AG04450 (cell line): ENCODE results near the gene PARS2. TPM values are rescaled to one million over a fixed set of nuclear protein-coding genes. Genes with fewer than 3 reads are reported as not detected.

Experiments used
- CTCF ChIA-PET: fragments of 300-600, 350-600 bp; formaldehyde crosslinking; extraction: SDS; loops from one replicate; lab custom pipeline; 2022; ENCODE audit warnings: antibody characterized with exemption, inconsistent platforms; lab: Charles Lee
- POLR2A ChIA-PET: fragments of 350-600 bp; formaldehyde crosslinking; extraction: SDS; loops from one replicate; lab custom pipeline; 2021; ENCODE audit warnings: antibody characterized with exemption, inconsistent platforms; lab: Yijun Ruan, JAX
- DNase-seq: peaks from one replicate; pipeline ENCODE4 v3.0.0-alpha.2; 2011; ENCODE audit warnings: low read depth, low spot score
- H3K27ac ChIP-seq: one replicate; pipeline ENCODE4 v1.5.1; 2012; ENCODE audit warnings: low read depth, low read length, control low read depth
- H3K27me3 ChIP-seq: one replicate; pipeline ENCODE4 v1.6.0; 2012; ENCODE audit warnings: low read length; ENCODE audit not compliant: control insufficient read depth, insufficient read depth
- H3K4me3 ChIP-seq: 2 replicates; pipeline ENCODE4 v1.5.1; 2011; ENCODE audit warnings: mild to moderate bottlenecking, low read depth, low read length, control low read depth
- H3K9me3 ChIP-seq: 2 replicates; pipeline ENCODE4 v1.5.1; 2012; ENCODE audit warnings: low read length; ENCODE audit not compliant: control insufficient read depth, insufficient read depth
- polyA plus RNA-seq: library from polyadenylated mRNA; depleted of rRNA; stranded (reverse); fragments of >200 nt; gene quantifications from 2 replicates; pipeline ENCODE4 v1.2.3, GENCODE V29; 2011
- TF ChIP-seq, protein P1 (sequence below): IDR thresholded peaks from 2 replicates; pipeline ENCODE4 v1.5.1; 2011; ENCODE audit warnings: low read depth, low read length, control low read depth, inconsistent platforms

The PARS2 gene
- polyA plus RNA-seq, 1 experiment: 4.2 TPM

DNA sequence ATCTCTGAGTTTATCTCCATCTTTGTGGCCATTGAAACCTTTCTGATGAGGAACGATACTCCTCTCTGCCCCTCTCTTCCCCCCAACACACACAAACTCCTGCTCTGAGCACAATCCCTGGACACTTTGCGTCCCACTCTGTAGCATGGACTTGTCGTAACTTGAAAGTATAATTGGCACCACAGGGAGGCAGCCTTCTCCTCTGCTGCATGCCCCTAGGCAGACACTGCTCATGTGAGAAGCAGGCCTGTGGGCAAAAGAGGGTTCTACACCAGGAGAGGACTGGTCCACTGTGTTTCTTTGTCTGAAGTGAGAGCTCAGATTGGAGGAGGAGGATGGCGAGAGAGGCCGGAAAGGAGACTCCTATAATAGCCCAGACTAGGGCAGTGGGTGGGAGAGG, 3.8 kb upstream of the PARS2 start:
- Histone ChIP-seq H3K4me3 (no peak overlapping the region), H3K9me3 (no peaks in the 10 kb centered on the region; the same call in 1 of the 2 replicates), H3K27ac (no peak overlapping the region), H3K27me3 (peaks cover 14% of the 10 kb centered on the region)
- TF ChIP-seq, protein P1, sequence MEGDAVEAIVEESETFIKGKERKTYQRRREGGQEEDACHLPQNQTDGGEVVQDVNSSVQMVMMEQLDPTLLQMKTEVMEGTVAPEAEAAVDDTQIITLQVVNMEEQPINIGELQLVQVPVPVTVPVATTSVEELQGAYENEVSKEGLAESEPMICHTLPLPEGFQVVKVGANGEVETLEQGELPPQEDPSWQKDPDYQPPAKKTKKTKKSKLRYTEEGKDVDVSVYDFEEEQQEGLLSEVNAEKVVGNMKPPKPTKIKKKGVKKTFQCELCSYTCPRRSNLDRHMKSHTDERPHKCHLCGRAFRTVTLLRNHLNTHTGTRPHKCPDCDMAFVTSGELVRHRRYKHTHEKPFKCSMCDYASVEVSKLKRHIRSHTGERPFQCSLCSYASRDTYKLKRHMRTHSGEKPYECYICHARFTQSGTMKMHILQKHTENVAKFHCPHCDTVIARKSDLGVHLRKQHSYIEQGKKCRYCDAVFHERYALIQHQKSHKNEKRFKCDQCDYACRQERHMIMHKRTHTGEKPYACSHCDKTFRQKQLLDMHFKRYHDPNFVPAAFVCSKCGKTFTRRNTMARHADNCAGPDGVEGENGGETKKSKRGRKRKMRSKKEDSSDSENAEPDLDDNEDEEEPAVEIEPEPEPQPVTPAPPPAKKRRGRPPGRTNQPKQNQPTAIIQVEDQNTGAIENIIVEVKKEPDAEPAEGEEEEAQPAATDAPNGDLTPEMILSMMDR: peak; percentile 22; the same call in 1 of the 2 replicates
- ChIA-PET CTCF (no interaction called here), POLR2A (no interaction called here)
- no peak for DNase-seq

DNA sequence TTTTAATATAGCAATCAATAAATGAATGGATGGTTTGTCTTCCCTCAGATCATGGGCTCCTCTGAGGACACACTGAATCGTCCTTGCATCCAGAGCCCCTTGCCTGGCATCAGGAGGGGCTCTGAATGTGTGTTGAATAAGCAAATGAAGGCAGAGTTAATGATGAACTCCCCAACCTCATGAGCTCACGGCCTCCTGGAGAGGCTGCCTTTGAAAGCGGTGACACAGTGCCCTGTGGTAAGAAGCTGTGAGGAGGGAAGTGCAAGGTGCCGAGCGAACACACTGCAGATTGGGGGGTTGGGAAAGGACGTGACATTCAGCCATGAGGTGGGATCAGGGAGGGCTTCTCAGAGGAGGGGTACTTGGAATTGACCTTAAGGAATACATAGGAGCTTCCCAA, 3.2 kb upstream of the PARS2 start:
- POLR2A ChIA-PET: no interaction called here
- Histone ChIP-seq H3K4me3 (no peak overlapping the region), H3K27ac (no peak overlapping the region), H3K9me3 (no peaks in the 10 kb centered on the region; the same call in 1 of the 2 replicates), H3K27me3 (peaks cover 14% of the 10 kb centered on the region)
- DNase-seq: no peak
- TF ChIP-seq, protein P1: no peak
- CTCF ChIA-PET: interaction anchor here (0.6 kb wide), 1 partner anchor 42 kb away, joined by 3 read pairs; no protein-coding TSS in a partner anchor

DNA sequence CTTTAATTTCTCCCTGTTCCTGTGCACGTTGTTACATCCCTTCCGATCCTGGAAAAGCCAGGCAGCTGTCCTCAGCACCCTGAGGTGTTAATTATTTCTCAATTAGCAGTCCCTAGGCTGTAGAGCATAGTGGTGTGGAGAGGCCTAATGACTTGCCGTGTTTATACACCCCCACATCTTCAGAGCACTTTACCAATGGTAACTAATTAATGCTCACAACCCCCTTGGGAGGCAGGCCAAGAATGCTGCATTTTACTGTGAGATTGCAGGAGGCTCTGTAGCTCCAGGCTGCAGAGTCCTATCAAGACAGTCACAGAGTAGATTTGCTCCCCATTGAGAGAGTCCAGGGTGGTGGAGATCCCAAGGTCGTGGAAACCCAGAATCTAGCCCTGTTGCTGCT, 2.4 kb upstream of the PARS2 start:
- CTCF ChIA-PET: no interaction called here
- Histone ChIP-seq H3K27me3 (peaks cover 14% of the 10 kb centered on the region), H3K27ac (no peak overlapping the region), H3K4me3 (no peak overlapping the region), H3K9me3 (no peaks in the 10 kb centered on the region; the same call in 1 of the 2 replicates)
- TF ChIP-seq, protein P1: no peak
- no peak for DNase-seq
- POLR2A ChIA-PET: no interaction called here

DNA sequence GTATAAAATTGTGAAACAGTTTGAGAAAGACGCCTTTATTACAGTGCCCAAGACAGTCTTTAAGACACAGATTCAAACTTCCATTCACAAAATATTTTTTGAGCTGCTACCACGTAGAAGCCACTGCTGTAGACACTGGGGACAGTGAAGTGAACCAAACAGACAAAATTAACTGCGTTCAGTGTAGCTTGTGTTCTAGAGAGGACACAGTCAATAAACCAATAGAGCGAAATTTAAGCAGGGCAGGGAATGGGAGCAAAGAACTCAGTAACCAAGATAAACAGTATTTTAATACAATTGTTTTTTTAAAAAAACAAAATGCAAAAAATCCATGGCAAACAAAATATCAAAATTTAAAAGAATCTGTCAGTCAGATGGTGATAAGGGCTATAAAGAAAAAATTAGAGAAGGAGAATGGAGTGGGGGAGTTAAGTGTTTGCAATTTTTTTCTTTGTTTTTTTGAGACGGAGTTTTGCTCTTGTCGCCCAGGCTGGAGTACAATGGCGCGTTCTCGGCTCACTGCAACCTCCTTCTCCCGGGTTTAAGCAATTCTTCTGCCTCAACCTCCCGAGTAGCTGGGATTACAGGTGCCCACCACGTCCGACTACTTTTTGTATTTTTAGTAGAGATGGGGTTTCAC, 719 bp upstream of the PARS2 start:
- TF ChIP-seq, protein P1: no peak
- H3K4me3 ChIP-seq: peak overlapping the region; percentile 61
- no peak overlapping the region for H3K27ac ChIP-seq
- DNase-seq: no peak
- ChIA-PET CTCF (no interaction called here), POLR2A (interaction anchor here (1.0 kb wide), 1 partner anchor 49 kb away, joined by 3 read pairs; the partner anchor contains the start of gene TTC4)
- no peaks in the 10 kb centered on the region for H3K9me3 ChIP-seq
- H3K27me3 ChIP-seq: peaks cover 5% of the 10 kb centered on the region

DNA sequence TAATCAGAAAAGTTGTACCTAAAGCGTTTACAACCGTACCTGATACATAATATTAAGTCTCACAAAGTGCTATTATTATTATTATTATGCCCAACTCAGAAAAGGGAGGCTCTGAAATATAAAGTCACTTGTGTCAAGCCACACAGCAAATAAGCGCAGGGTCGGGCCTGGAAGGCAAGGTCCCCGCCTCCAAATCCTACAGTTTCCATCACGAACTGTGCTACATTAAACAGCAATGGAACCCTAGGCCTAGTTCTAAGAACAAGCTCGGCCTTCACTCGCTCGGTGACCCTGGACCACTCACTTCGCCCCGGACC, 549 bp downstream of the PARS2 start:
- DNase-seq: no peak
- peak overlapping the region; percentile 68 for H3K27ac ChIP-seq
- no peaks in the 10 kb centered on the region for H3K9me3 ChIP-seq
- ChIA-PET POLR2A (interaction anchor here (1.0 to 1.5 kb wide), 2 partner anchors 8 to 48 kb away, joined by 3 read pairs; partner anchors contain the start of gene TTC4), CTCF (no interaction called here)
- H3K27me3 ChIP-seq: peaks cover 5% of the 10 kb centered on the region
- TF ChIP-seq, protein P1: no peak
- peak overlapping the region; percentile 94 for H3K4me3 ChIP-seq
